Inferior parietal cortex (tissue), 1 donor: Measurements from ENCODE around the gene PEAK1.
A peak's percentile ranks its signal among the peaks of the same experiment; 100 is the strongest.
"Not testable (repeated sequence)": the region's sequence is repeated elsewhere in the genome, so short reads cannot be mapped to it uniquely, and the experiment has no call there.

Experiments
- DNase-seq: peaks from one replicate; pipeline ENCODE4 v3.0.0-alpha.2; 2016; ENCODE audit errors: extremely low spot score

PEAK1 gene

GRCh38 chr15:77406173-77406759 is 13.6 kb downstream of the PEAK1 start:
- not testable (repeated sequence) for DNase-seq

DNA sequence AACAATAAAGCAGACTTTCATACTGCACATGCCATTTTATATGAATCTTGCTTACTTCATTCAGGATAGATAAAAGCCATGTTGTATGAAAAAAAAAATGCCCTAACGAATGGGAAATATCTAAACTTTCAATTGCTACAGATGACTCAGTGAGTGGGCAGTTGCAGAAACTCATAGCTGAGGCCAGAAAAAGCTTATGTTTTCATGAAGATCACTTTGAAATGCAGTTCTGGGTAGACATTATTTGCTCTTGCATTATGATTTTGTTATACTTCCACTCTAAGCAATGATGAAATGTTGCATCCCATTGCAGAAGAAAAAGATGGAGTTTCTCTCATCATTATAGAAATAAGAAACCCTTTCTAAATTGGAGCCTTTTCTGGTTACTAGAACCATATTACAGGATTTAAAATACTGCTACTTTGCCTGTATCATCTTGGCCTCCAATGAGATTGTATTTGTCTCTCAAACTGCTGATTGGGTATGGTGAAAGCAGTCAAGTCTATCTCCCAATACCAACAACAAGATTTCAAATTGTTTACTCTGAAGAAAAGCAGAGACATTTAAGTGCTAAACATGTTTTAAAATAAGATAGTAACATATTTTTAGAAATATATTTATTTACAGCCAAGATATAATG is 17.0 kb downstream of the PEAK1 start:
- peak; percentile 29 for DNase-seq

GRCh38 chr15:77400258-77400657 is 19.6 kb downstream of the PEAK1 start:
- no peak for DNase-seq

DNA sequence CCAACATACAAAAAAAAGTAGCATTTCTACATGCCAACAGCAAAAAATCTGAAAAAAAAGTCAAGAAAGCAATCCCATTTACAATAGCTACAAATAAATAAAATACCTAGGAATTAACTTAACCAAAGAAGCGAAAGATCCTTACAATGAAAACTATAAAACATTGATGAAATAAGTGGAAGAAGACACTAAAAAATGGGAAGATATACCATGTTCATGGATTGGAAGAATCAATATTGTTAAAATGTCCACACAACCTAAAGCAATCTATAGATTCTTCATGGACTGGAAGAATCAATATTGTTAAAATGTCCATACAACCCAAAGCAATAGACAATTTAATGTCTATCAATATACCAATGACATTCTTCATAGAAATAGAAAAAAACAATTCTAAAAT is 21.0 kb downstream of the PEAK1 start:
- DNase-seq = no peak

DNA sequence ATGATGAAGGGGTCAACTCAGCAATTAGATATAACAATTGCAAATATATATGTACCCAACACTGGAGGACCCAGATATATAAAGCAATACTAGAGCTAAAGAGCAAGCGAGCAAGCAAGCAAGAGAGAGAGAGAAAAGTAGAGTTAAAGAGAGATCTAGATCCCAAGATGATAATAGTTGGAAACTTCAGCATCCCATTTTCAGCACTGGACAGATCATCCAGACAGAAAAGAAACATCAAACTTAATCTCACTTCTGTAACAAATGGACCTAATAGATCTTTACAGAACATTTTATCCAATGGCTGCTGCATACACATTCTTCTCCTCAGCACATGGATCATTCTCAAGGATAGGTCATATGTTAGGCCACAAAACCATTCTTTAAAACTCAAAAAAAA is 23.2 kb downstream of the PEAK1 start:
- no peak for DNase-seq

DNA sequence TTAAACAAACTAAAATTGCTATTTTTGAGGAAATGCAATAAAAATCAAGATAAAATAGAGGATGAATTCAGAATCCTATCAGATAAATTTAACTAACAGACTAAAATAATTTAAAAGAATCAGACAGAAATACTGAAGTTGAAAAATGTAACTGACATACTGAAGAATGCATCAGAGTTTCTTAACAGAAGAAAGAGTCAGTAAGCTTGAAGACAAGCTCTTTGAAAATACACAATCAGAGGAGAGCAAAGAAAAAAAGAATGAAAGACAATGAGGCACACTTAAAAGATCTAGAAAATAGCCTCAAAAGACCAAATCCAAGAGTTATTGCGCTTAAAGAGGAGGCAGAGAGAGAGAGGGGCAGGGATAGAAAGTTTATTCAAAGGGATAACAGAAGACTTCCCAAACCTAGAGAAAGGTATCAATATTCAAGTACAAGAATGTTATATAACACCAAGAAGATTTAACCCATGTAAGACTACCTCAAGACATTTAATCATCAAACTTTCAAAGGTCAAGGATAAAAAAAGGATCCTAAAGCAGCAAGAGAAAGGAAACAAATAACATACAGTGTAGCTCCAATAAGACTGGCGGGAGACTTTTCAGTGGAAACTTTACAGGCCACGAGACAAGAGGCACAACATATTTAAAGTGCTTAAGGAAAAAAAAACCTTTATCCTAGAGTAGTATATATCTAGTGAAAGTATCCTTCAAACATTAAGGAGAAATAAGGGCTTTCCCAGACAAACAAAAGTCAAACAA is 24.7 kb downstream of the PEAK1 start:
- DNase-seq = no peak

- no peak for DNase-seq
Observed at GRCh38 chr15:77393471-77393840, 26.4 kb downstream of the PEAK1 start.

DNA sequence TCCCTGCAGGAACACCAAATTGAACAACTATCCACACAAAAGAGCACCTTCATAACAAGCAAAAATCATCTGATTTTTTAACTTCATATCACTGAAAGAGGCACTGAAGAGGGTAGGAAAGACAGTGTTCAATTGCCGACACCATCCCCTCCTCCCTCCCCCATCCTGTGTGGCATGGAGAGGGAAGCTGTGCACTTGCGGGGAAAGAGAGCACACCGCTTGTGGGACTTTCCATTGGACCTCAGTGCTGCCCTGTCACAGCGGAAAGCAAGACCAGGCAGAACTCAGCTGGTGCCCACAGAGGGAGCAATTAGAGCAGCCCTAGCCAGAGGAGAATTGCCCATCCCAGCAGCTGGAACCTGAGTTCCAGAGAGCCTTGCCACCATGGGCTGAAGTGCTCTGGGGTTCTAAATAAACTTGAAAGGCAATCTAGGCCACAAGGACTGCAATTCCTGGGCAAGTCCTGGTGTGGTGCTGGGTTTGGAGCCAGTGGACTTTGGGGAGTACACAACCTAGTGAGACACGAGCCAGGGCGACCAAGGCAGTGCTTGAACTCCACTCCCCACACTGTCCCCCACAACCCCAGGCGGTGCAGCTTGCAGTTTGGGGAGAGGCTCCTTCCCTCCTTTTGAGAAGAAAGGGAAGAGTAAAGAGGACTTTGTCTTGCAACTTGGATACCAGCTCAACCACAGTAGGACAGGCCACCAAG is 27.0 kb downstream of the PEAK1 start:
- no peak for DNase-seq

DNA sequence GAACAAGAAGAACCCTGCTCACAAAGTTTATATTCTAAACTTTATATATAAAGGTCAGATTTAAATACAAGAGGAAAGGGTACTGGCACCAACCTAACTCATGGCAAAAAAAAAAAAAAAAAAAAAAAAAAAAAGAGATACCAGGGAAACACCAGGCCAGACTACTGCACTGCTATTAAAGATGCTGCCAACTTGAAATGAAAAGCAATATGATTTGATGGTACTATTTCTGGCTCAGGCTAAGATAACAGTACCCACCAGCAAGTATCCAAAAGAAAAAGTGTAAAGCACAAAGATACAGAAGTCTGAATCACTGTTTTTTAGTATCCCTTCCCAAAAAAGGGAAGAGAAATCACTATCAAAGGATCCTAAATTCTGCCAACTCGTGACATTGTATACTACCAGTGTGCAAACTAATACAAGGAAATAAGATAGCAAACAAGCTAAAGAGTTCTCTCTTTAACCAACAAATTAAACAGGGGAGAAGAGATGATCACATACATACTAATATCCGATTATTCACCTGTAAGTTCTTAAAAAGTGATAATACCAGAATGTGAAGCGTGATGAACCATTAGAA is 28.4 kb downstream of the PEAK1 start:
- DNase-seq = no peak

DNA sequence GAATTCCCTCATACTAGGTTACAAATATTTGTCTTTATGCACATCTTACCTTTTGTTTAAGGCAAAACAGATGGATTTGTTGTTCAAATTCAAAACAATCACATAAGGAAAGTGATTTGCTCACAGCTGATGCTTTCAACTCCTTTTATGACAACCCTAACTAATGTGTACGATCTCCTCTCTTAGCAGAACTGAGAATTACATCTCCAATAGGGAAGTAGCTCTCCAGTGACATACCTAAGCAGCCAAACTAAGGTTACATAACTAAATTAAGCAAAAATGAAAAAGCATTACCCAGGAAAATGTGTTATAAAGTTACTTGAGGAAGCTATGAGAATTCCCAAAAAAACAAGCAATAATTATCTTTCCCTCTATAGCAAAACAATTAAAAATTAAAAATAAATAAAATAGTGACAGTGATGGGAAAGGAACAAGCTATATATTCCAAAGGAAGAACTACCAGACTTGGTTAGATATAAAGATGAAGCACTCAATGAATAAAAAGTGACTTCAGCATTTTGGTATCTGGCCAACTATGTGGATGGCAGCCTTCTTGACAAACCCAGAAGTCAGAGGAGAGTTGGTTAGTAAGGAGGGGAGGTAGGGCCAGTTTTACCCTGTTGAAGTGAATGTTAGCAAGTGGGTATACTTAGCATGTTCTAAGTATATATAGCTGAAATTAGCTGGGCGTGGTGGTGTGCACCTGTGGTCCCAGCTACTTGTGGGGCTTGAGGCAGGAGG is 32.4 kb downstream of the PEAK1 start:
- no peak for DNase-seq

DNA sequence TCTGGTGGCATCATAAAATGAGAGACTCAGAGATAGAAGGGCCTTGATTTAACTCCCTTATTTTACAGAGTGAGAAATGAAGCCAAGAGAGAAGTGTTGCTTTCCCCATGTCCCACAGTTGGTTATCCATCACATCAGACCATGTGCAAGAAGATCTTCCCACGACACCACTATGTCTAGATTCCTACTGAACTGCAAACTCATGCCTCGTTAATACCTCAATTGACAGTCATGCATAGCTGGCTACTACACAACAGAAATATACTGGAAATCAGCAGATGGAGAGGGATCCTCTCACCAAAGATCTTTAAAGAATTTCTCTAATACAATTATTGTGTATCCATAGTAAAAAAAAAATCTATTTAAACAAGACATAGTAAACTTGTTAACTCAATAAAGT is 33.3 kb downstream of the PEAK1 start:
- no peak for DNase-seq

DNA sequence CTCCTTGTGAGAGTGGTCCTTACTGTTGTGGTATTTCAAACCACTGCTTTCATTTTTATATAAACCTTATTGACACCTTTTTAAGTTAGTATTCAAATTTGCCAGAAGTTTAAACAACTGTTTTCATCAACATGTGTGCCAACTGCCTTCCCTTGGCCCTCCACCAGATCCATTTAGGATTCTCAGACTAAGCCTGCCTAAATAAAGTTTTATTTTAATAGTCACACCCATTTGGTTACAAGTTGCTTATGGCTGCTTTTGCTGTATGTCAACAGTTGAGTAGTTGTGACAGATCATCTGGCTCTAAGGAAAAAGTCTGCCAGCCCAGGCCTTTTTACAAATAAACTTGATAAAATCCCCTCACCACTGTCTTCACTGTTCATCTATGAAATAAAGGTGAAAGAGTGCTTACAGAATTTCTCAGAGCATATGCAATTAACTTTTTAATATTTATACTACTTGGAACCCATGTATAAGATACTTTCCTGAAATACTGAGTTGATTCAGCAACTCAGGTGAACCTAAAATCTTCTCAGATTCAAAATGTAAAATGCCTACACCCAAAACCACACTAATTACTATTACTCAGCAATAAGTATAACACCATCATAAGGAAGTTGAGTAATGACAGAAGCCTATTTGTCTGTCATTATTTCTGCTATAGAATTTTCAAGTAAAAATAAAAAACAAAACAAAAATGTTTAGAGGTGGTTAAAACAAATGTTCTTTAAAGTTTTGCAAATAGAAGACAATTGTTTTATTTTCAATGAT is 35.1 kb downstream of the PEAK1 start:
- no peak for DNase-seq

GRCh38 chr15:77384086-77384485 is 35.8 kb downstream of the PEAK1 start:
- no peak for DNase-seq

DNA sequence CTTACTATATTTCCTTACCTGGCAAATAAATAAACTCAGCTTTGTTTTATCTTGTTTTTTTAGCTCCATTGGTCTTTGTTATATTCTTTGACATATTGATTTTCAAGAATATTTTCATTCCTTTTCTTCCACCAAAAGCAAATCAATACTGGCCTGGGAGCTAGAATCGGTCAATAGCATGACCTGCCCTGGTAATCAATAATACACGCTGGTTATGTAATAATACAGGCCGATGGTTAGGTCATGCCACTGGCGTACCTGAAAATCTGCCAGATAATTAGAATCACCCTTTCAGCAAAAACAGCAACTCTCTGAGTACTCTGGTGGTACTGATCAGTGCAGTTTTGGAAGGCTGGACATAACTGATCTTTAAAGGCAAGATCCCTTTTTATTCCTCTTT is 39.9 kb downstream of the PEAK1 start:
- no peak for DNase-seq

DNA sequence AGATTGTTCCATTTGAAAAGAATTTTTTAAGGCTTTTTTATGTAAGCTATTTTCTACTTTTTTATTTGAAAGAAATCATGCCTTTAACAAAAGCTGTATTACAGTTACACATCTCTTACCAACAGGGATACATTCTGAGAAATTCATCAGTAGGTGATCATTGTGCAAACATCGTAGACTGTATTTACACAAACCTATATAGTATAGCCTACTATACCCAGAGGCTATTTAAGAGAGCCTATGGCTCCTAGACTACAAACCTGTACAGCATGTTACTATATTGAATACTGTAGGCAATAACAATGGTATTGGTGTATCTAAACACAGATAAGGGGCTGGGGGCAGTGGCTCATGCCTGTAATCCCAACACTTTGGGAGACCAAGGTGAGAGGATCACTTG is 43.1 kb downstream of the PEAK1 start:
- no peak for DNase-seq

DNA sequence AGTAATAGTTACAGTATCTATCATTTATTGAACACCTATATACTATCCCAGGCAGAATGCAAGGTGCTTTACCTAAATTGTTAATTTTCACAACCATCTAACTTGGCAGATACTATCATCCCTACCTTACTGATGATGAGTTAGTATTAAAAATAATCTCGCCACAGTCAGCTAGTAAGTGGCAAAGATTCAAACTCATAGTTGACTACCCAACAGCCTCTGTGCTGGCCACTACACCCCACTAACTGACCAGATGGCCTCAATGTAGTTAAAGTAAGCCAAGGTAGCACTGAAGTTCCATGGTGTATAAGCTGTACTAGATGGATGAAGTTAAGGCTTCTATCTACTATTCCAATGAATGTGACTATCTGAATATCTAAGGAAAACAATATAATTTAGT is 44.8 kb downstream of the PEAK1 start:
- no peak for DNase-seq

DNA sequence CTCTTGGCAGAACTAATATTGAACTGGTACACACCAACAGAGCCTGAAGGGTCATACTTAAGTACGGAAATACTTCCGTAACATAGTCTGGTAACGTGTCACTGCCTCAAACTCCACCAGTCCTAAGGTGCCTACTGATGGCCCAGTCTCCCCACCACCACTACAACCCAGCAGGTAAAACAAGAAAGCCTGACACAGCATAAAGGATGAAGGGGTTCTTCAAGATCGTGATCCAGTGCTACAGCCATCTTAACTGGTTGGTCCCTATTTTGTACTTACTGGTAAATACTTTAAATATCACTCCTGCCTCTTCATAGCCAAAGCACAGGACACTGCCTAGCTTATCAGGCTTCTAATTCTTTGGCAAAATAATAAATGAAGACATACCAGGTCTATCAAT is 46.5 kb downstream of the PEAK1 start:
- no peak for DNase-seq

GRCh38 chr15:77371850-77372563 is 47.9 kb downstream of the PEAK1 start:
- no peak for DNase-seq

DNA sequence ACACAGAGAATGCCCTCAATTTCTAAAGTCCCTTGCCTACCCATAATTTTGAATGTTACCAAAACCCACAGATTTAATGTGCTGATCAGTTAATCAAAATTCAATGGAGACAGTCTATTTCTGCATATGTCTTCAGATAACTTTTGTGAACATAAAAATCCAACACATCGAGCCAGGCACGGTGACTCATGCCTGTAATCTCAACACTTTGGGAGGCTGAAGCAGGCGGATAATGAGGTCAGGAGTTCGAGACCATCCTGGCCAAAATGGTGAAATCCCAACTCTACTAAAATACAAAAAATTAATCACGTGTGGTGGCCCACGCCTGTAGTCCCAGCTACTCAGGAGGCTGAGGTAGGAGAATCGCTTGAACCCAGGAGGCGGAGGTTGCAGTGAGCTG is 49.3 kb downstream of the PEAK1 start:
- DNase-seq = no peak

DNA sequence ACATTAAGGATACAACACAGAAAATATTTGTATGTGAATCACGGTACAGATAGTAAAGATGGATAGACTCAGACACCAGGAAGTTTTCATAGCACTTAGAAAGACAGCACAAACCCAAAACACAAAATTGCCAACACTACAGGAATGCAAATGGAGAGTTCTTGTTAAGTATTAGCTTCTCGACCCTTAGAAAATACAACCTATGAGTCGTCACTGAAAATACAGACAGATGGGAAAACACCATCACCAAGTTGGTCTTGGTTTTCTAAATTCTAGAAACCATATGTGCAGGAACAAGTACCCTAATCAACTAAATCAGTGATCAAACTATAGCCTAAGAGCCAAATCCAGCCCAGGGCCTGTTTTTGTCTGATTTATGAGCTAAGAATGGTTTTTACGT is 50.7 kb downstream of the PEAK1 start:
- no peak for DNase-seq
